ENCODE measurements around the gene KCTD16.

Gene KCTD16

DNA sequence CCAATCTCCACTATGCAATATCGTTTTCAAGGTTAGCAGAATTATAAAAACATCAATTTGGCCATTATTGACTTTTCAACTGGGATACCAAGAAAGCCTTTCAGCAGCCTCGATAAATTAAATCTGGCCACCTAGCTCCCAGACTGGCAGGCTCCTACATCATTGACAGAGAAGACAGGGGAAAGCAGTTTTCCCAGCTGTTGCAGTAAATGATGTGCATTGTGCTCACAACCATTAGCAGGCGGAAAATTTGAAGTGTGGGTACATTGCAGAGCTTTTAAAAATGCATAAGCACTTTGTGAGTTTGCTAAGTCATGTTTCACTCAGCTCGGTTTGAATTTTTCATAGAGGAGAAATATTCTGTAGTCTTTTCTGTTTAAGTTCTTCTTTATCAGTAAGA is 297.9 kb downstream of the KCTD16 start:
- DNase-seq: no peak

DNA sequence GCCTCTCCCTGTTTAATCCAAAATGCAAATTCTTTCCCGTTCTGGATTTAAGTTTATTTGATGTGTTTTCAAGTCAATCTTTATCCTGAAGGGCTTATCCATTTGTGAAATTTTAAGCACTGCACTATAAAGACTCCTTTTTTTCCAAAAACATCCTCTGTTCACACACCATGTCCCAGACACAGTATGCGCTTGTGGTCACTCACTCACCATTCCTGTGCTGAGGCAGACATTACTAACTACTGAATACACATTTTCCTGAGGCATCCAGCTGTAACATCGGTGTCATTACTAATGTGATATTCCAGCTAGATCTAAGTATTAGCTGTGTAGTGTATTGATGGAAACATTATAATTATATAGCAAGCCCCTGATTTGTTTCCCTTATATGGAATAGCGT is 298.4 kb downstream of the KCTD16 start:
- DNase-seq: no peak

DNA sequence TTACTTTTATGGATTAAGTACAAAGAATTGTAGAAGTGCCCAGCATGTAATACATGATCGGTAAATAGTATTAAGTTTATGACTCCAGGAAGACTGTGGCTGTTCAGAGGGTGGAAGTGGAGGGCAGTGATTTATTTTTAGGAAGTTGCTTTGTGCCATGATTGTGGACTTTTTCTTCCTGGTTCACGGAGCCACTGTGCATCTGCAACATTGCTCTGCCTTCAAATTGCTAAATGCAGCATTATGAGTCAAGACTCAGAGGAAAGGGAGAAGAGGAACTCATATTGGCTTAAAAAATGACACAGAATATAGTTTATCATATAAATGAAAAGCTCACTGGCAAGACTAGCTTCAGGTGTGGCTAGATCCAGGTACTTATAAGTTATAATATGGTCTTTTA is 301.5 kb downstream of the KCTD16 start:
- DNase-seq: no peak

DNA sequence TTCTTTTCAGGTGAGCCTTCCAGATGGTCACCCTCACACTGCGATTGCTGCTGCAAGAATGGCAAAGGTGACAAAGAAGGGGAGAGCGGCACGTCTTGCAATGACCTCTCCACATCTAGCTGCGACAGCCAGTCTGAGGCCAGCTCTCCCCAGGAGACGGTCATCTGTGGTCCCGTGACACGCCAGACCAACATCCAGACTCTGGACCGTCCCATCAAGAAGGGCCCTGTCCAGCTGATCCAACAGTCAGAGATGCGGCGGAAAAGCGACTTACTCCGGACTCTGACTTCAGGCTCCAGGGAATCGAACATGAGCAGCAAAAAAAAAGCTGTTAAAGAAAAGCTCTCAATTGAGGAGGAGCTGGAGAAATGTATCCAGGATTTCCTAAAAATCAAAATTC is 303.0 kb downstream of the KCTD16 start:
- DNase-seq: no peak

DNA sequence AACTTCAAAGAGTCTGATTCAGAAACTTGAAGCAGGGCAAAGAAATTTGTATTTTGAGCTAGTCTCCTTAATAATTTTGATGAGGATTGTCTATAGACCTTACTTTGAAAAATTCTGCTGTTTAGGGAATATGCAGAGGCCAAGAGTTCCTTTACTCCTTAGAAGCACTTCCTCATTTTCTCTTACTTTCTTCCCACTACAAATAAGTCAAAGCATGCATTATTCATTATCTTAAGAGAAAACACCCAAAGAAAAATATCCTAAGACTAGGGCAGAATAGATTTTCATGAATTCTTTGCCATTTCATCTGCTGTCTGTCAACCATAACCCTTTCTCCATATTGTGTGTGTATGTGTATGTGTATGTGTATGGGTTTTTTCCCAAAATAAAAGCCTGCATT is 307.9 kb downstream of the KCTD16 start:
- no peak for DNase-seq

DNA sequence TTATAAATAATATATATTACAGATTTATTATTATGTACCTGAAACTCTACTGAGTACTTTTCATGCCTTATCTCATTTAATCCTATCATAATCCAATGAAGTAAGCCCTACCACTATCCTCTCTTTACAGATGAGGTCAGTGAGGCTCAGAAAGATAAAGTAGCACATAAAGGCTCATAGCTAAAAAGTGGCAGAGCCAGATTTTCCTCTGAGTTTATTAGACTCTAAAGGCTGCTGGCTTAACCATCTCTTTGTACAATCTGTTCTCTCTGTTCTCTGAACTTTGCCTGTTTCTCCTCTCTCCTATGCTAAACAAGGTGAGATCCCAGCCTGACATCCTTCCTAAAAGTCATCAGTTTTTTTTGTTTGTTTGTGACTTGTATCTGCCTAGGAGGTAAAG is 311.2 kb downstream of the KCTD16 start:
- DNase-seq: no peak

DNA sequence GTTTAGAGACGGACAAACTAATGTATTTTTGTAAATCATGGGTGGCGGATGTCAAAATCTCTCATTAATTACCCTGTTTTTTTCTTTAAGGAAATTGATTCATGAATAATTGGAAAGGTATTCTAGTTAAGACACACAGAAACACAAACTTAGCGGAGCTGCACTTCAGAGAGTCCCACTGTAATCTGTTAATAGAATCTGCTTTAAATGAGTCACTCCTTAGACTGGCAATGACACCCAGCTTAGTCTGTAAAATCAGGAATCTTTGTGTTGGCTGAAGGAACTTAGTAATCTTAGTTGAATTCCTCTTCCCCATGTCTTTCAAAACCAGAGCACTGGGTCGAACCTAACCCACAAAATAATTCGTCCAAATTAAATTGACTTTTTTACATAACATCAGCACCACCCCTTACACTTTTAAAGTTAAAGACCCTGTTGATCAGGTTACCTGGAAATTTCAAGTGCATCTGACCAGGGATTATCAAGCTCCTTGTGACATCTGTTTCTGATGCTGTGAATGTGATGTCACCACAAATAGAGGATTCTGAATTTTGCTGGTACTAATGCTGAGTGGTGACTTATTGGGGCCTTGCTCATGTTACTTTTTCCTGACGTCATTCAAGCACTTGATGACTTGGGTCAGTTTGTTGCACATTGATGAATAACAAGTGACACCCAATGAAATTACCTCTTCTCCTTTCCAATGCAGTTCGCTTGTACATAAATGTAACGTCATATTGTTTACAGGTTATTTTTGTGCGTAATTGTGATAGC is 313.6 kb downstream of the KCTD16 start:
- no peak for DNase-seq

DNA sequence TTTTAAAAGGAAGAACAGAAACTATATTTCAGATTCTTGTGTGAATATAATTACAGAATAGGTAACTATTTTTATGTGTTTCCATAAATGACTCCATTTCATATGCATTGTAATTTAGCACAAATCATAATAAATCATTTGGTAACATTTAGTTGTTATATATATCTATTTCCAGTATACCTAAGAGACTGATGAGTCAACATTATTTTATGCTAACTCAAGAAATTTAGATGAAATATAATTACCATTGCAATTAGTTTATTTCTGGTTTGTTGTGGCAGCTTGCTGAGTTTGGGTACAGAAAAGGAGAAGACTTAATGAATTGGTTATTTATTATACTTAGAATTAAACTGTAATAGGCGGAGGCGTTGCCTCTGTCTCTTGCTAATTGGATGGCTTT is 314.9 kb downstream of the KCTD16 start:
- DNase-seq: no peak

DNA sequence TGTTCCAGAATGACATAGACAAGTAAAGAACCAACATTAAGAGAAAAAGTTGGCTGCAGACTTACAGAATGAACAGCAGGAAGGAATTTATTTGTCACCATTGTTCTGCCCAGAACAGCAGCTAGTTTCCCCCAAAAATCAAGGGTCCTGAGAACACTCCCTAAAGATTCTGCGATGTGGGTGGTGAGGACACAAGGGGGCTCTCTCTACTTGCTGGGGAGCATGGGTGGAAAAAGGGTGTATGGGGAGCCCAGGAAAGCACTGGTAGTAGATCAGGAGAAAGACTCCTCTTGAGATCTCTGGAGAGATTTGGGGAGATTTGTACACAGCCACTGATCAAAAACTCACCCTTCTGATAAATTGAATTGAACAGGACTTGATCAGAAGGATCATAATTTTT is 316.5 kb downstream of the KCTD16 start:
- DNase-seq: no peak

DNA sequence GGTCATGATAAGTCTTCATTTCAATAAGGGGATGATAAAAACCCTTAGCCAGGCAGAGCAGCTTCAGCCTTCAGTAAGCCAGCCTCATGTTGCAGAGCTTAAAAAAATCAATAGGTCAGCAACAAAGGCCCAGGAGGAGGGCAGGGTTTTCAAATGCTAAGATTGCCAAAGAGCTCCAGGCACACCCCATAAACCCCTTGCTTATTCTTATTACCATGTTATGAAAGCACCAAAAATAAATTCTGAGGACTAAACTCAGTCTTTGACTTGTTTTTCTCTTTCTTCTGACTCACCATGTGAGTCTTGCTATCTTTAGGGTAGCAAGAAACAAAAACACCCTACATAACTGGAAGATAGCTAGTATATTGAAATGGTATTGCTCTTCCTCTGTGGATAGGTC is 317.1 kb downstream of the KCTD16 start:
- no peak for DNase-seq

DNA sequence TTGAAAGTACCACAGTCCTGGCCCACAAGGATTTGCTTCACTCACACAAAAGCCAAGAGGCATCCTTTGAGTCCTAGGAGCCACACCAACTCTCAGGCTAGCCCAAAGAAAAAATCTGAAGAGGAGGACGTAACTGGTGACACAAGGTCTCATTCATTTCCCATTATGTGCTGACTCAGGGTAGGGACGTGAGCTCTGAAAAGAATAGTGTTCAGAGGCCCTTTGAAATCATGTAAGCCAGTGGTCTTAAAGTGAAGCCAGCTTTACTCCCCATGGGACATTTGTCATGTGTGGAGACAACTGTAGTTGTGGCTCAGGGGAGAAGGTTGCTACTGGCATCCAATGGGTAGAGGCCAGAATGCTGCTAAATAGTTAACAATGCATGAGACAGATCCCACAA is 332.4 kb downstream of the KCTD16 start:
- DNase-seq: no peak

DNA sequence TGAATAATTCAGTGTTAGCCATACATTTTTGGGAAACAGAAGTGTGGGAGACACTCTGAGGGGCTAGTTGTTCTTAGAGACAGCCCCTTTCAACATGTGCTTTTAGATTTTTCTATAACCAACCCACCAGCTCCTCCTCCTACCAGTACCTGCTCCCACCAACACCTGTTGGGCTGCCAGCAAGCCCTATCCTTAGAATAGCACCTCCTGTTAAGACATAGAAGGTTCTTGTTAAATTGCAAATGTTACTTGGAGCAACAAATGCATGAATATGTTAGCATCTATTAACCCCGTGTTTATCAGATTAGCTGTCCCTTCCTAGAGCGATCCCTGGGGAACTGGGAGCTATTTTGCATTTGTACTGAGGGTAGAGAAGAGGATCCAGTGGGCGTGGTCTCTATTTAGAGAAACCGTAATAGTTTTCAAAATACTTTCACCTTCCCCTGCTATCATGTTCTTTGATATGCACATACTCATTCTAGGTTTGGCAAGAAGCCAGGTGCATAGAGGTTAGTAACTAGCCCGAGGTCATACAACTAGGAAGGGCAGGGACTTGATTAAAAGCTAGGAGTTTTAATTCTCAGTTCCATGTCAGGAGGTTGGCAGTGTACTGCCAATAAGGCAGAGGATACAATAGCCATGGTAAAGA is 334.4 kb downstream of the KCTD16 start:
- DNase-seq: no peak

DNA sequence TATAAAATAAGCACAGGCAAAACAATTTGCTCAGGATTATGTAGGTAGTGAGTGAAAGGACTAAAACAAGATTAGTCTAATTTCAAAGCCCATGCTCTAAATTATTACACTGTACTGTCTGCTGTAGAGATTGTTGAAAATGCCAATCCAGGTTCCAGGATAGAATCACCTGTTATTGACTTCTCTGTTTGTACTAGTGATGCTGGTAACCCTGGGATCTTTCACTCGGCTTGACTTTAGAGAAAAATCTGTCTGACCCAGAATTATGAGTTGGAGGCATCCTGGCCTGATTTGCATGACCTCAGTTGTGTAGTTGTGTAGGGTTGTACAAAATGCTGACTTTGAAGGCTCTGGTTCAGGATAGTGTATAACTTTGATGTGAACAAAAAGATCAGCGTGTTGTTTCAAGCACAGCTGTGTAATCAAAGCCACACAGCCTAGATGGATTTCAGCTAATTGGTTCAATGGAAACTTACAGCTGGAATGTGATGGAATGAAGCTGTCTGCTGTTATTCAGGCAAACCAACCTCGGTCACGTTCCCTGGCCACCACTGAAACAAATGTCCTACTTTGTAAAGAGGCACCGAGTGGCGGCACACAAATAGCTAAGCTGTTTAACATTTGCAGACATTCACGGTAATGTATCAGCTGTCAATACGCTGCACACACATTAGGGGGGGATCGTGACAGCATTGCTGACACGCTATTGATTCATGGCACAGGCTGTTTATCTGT is 340.3 kb downstream of the KCTD16 start:
- no peak for DNase-seq

DNA sequence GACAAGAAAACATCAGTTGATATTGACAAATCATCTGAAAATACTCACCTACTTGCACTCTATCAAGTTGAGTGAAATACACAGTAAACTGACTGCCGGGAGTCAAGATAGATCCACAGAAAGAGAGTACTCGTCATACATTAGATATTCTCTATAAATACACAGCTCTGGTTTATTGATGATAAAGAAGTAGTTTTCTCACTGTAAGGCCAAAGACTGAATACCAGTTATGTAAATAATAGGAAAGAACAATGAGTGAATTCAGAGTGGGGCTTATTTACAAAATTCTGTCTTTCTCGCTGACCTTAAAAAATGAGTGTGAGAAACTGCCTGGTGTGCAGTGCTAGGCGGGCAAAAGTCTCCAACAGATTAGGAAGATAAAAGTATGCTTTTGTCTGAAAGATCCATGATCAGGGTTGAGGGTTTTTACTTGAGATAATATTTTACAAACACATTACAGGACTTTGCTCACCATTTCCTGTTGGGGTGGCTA is 341.0 kb downstream of the KCTD16 start:
- no peak for DNase-seq

DNA sequence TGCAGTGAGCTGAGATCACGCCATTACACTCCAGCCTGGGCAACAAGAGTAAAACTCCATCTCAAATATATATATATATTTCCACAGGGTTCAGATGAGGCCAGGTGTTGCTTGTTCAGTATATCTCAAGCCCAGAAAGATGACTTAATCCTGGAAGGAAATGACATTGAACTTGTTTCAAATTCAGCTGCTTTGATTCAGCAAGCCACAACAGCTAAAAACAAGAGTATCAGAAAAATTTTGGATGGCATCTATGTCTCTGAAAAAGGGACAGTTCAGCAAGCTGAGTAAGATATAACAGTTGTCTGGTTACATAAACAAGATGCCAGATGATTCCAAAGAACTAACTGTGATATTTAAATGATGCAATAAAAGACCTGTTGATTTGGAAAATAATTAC is 352.0 kb downstream of the KCTD16 start:
- no peak for DNase-seq

DNA sequence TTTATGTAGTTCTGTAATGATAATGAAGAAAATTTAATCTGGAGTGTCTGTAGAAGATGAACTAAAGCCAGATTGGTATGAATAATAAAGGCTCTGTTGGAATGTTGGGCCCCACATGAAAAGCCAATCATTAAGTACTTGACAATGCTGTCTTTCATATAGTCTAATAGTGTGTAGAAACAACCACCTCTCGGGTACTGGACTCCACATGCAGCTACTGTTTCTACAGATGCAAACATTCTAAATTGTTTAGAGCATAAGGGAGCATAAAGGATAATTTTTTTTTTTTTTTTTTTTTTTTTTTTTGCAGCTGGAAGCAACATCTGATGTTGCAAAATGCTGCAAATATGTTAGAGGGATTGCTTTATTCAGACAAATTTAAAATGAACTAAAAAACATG is 354.3 kb downstream of the KCTD16 start:
- DNase-seq: no peak

DNA sequence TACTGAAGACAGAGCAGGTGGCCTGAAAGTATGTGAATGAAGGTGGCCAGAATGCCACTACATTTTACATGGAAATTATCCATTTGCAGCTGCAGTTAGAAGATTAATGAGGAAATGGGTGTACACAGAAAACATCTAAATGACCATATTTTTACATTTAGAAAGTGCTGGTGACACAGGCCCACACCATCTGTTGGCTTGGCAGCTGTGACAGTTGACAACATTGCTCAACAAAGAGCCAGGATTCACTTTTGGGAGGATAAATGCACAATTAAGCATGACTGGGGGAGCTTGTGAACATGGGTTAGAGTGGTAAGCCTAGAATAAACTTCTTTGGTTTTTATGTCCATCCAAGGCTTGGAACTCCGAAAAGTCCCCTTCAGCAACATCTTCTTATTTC is 360.5 kb downstream of the KCTD16 start:
- DNase-seq: no peak

Measured in CD4-positive, alpha-beta T cell treated with Interleukin-6 for 4 hours (primary cell).